ENCODE measurements around the gene AQP1. TPM values are rescaled to one million over a fixed set of nuclear protein-coding genes. Genes with fewer than 3 reads are reported as not detected.

AQP1 gene
- total and polyA plus RNA-seq, 7 donors, result 75.0 to 229 (median 97.8) TPM

DNA sequence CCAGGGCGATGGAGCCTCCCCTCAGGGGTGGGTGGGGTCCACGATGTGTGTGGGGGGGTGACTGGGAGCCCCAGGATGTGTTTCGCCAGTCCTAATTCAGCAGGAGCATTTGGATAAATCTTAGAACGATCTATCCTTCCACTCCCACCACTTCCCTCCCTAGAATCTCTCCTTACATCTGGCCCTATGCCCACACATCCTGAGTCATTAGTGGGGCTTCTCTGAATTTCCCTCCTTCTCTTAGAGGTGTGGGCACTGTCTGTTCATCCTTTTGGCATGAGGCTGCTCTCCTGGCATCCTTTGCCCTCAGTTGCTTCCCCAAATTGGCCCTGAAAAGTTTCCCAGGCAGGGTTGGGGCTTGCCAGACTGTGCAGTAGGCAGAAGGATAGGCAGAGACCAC is 53.7 kb downstream of the AQP1 start:
- no peak for DNase-seq

DNA sequence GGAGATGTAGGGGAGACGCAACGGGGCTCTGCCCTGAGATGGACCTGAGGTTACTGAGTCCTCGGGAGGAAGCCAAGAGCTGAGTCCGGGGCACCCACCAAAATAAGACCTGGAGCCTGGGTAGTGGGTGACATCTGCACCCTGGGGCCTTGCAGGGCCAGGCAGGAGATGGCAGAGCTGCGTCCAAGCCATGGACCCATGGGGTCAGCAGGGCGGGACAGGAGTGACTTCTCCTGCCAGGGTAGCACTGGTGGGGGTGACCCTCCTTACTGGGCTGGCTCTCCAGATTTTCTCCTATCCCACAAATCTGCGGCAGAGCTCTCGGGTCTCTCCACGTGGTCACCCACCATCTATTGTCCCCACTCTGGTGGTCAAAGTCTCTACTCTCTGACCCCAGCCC is 54.2 kb downstream of the AQP1 start:
- Histone ChIP-seq H3K4me1 (no peaks in the 10 kb centered on the region), H3K36me3 (ENCODE audit: insufficient read depth in 1 of 2, low read depth in 1 of 2) (no peaks in the 10 kb centered on the region), H3K27me3 (ENCODE audit: insufficient read depth in 3 of 3, low read length in 2 of 3) (no peaks in the 10 kb centered on the region), H3K27ac (no peak overlapping the region), H3K9me3 (no peaks in the 10 kb centered on the region), H3K4me3 (no peak overlapping the region)
- intact Hi-C loops (cut with DNase I), result no loop called here
- DNase-seq (no peak), ATAC-seq (no peak)
- 87 to 88% (median 87%) methylated on average over 9 of the region's 9 CpGs for WGBS, 3 donors
- TF ChIP-seq, protein P1, sequence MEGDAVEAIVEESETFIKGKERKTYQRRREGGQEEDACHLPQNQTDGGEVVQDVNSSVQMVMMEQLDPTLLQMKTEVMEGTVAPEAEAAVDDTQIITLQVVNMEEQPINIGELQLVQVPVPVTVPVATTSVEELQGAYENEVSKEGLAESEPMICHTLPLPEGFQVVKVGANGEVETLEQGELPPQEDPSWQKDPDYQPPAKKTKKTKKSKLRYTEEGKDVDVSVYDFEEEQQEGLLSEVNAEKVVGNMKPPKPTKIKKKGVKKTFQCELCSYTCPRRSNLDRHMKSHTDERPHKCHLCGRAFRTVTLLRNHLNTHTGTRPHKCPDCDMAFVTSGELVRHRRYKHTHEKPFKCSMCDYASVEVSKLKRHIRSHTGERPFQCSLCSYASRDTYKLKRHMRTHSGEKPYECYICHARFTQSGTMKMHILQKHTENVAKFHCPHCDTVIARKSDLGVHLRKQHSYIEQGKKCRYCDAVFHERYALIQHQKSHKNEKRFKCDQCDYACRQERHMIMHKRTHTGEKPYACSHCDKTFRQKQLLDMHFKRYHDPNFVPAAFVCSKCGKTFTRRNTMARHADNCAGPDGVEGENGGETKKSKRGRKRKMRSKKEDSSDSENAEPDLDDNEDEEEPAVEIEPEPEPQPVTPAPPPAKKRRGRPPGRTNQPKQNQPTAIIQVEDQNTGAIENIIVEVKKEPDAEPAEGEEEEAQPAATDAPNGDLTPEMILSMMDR (IDR thresholded peaks at IDR 0.05), result no peak

More for the DNA sequence above, 53.7 kb downstream of the AQP1 start:
- WGBS, 3 donors, result 51 to 67% (median 59%) methylated on average over 3 to 4 of the region's 4 CpGs
- no peaks in the 10 kb centered on the region for H3K4me1 ChIP-seq
- TF ChIP-seq, protein P1 (IDR thresholded peaks at IDR 0.05), result no peak
- no peak overlapping the region for H3K4me3 ChIP-seq
- H3K27me3 ChIP-seq (ENCODE audit: insufficient read depth in 3 of 3, low read length in 2 of 3), result no peaks in the 10 kb centered on the region
- no peak for ATAC-seq
- H3K27ac ChIP-seq, result no peak overlapping the region
- intact Hi-C loops (cut with DNase I), result no loop called here
- H3K36me3 ChIP-seq (ENCODE audit: insufficient read depth in 1 of 2, low read depth in 1 of 2), result no peaks in the 10 kb centered on the region
- no peaks in the 10 kb centered on the region for H3K9me3 ChIP-seq

DNA sequence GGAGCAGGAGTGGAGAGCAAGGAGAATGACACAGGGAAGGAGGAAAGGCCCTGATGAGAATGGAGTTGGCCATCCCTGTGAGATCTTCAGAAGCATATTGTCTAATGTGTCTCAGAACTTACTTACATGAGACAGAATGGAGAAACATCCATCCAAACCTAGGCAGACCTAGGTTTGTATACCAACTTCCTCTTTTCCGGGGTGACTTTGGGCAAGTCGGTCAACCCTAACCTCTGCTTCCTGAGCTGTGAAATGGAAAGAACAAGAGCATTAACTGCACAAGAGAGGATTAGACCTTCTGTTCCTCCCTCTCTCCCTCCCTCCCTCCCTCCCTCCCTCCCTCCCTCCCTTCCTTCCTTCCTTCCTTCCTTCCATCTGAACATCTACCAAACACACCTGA is 56.6 kb downstream of the AQP1 start:
- Histone ChIP-seq H3K4me3 (no peak overlapping the region), H3K27me3 (ENCODE audit: insufficient read depth in 3 of 3, low read length in 2 of 3) (peaks cover 0 to 6% (median 0%) of the 10 kb centered on the region in 3 donors), H3K36me3 (ENCODE audit: insufficient read depth in 1 of 2, low read depth in 1 of 2) (no peaks in the 10 kb centered on the region), H3K9me3 (no peaks in the 10 kb centered on the region), H3K4me1 (no peaks in the 10 kb centered on the region), H3K27ac (no peak overlapping the region)
- intact Hi-C loops (cut with DNase I), result no loop called here
- 81 to 85% (median 84%) methylated on average over 2 of the region's 2 CpGs for WGBS, 3 donors
- DNase-seq (no peak), ATAC-seq (no peak)
- TF ChIP-seq, protein P1 (IDR thresholded peaks at IDR 0.05), result no peak

DNA sequence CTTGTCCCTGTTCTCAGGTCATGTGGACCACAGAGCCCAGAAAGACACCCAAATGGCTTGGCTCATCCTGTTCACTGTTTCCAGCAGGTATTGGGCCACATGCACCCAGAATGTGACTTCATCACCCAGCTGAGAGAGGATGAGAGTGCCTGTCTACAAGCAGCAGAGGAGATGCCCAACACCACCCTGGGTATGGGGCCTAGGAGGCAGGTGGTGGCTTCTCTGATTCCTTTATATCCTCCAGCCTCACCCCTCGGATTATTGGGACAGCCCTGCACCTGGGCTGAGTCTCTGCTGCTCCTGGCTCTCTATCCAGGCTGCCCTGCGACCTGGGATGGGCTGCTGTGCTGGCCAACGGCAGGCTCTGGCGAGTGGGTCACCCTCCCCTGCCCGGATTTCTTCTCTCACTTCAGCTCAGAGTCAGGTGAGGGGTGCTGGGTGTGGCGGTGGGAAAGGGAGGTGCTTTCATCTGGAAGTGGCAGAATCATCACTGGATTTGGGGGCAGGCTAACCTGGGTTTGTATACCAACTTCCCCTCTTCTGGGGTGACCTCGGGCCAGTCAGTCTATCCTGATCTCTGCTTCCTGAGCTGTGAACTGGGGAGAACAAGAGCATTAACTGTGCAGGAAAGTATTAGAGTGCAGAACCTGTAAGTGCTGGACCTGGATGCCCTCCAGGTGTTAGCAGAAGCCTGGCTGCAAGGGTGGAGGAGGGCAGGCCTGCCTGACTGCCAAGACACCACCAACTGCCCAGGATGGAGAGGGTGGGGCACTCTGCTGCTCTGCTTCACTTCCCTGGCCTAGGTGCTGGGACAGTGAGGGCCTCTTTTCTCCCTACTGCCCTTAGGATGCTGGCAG is 57.3 kb downstream of the AQP1 start:
- 87 to 90% (median 88%) methylated on average over 7 of the region's 7 CpGs for WGBS, 3 donors
- H3K4me3 ChIP-seq, result no peak overlapping the region
- no peak overlapping the region for H3K27ac ChIP-seq
- H3K27me3 ChIP-seq (ENCODE audit: insufficient read depth in 3 of 3, low read length in 2 of 3), result peaks cover 0 to 6% (median 3%) of the 10 kb centered on the region in 3 donors
- TF ChIP-seq, protein P1 (IDR thresholded peaks at IDR 0.05), result no peak
- H3K4me1 ChIP-seq, result no peaks in the 10 kb centered on the region
- intact Hi-C loops (cut with DNase I), result no loop called here
- DNase-seq (no peak), ATAC-seq (no peak)
- no peaks in the 10 kb centered on the region for H3K9me3 ChIP-seq
- no peaks in the 10 kb centered on the region for H3K36me3 ChIP-seq (ENCODE audit: insufficient read depth in 1 of 2, low read depth in 1 of 2)
